Posterior vena cava (tissue), 2 donors: Measurements from ENCODE around the gene UNK. TPM values are rescaled to one million over a fixed set of nuclear protein-coding genes. Genes with fewer than 3 reads are reported as not detected.
"Not testable (repeated sequence)": the region's sequence is repeated elsewhere in the genome, so short reads cannot be mapped to it uniquely, and the experiment has no call there.

Source experiments
- DNase-seq: peaks from one replicate; pipeline ENCODE4 v3.0.0-alpha.2; 2020; ENCODE audit warnings: low spot score
- intact Hi-C, 2 donors: fragments of 100-400 bp; cut with DNase I; formaldehyde crosslinking; loops; one replicate each; pipeline versions ENCODE4 v1.14.1 to v1.14.2; 2022 to 2023
- total RNA-seq, 2 donors: library from RNA; stranded (reverse); fragmentation: NEBNext Ultra II Directional; extraction: Animal tissue kit (Norgen Biotek cat#: 25700); gene quantifications; one replicate each; pipeline ENCODE4 v1.2.1, GENCODE V29; 2021
- donor health status: DM: yes; HTN: yes; CAD: no.
- donor health status: DM: yes; HTN: yes; CAD: no.

The UNK gene
- total RNA-seq, 2 donors from 2014 or later, result 23.3 to 32.9 TPM

DNA sequence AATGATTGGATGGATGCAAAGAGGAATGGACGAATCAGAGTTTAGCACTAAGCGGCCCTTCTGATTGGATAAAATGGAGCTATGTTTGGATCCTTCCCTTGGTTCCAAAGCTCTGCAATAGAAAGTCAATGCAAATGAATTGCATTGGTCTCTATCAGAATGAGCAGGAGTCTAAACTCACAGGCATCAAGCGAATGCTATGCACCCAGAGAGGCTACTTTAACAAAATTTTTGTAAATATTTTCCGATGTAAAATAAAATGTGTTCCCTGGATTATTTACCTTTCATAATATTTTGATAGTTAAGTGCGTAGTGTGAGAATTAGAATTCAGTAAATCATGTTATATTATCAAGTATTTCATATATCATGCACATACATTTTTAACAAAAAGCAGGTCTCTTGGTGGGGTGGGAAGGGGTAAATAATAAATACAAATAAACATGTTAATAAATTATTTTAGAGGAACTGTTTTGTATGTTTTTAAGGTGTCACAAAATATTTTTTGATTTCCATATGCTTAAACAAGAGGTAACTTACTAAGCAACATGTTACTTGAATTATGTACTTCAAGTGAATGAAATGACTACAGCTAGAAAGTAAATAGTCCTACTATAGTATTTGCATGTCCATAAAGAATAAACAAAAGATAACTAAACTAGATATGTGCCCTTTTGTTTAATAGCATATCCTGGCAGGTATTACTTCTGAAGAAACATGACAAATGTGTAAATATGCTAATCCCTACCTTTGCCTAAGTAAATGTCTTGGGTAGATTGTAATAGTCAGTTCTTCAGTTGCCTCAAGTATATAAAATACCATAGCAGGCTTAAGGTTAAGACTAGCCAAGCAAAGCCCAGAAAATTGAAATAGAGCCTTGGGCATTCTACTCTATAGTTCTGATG, 4.4 kb upstream of the UNK start:
- no peak for DNase-seq
- intact Hi-C loops, result loop anchor here (5.0 to 10.0 kb wide), 2 partner anchors 97 to 895 kb away; partner anchors contain the start of gene TRIM47 (in 1 of the 2)

DNA sequence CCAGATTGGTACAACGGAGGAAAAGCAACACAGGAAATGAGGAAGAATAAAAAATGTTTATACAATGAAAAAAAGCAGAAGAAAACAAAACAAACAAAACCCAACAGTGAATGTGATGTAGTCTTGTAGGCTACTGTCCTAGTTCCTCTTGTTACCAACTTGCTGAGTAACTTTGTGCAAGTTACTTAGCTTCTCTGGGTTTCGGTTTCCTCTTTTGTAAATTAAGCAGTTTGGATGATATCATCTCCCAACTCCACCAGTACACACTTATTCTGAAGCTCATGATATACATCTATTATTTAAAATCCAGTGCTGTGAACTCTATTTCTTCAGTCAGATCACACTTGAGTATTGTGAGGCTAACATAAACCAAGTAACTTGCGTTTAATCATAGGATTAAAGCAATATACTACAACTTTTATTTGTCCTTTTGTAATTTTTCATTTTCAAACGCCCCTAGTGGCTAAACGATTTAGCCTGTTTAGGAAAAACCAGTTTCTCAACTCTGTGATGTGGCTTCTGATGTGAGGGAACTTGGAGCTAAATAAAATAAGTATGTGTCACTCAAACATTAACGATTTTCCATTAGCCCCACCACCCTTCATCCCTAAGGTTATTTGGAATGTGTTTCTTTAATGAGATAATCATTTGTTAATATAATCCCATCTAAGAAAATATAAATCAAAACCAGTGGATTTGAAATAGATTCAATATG, 1.4 kb upstream of the UNK start:
- intact Hi-C loops, result no loop called here
- no peak for DNase-seq

DNA sequence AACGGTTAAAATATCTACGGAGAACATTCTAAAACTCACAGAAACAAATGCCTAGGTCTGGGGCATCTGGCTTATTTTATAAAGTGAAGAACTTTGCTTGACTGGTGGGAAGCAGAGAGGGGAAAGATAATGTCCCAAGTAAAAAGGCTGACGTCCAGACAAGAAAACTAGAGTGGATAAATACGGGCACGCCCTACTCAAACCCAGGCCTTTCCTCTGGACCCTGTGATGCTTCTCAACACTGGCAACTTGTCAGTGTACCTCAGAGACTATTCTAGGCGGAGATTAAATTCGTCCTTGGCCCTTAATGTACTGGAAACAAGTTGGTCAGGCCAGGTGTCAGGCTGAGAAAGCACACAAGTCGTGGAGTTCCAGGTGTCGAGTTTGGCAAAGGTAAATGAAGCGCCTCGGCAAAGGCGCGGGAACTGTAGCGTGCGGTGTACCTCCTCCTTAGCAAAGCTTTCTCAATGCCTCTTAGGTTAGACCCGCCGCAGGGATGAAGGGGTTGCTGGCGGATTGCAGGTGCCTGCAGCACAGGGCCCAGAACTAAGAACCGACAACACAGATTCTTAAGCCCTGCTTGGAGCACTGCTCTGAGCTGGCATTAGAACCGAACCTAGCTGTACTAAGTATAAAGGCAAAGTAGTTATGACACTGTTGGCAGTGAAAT, 668 bp upstream of the UNK start:
- intact Hi-C loops, result no loop called here
- DNase-seq, result peak; percentile 85

DNA sequence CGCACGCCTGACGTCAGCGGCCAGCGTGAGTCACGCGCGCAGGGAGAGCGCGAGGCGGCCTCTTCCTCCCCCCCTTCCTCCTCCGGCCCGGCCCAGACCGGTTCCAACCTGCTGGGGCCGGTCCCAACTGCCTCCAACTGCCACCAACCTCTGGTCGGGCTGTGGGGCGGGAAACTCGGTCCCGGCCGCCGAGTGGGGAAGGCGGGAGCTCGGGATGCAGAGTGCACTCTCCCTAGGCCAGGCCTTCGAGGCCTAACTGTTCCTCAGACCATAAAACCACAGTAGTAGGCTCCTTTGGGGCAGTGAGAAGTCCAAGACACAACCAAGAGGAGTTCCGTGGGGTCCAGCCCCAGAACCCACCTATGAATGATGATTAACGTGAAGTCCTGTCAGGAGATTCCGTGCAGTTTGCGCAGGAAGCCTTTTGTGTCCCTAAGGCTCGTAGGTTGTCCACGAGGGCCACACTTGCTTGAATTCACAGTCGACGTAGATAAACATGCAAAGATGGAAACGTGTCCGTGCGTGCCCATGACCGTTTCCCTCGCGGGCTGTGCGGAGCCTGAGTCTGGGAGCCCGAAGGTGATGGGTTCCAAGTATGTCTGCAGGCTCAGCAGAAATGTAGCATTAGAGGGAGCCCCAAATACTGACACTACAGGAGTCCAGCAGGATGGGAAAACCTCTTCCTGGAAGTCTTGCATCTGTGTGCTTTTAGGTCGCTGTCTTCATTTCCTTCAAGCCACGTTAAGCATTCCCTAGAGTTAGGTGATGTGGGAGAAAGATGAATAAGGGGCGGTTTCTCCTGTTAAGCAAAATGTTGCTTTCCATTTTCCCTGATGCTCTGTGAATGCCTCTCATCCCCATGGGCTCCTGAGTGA, 647 bp downstream of the UNK start:
- peak; percentile 98 for DNase-seq
- intact Hi-C loops, result loop anchor here in 1 of 2 donors (5.0 kb wide), 1 partner anchor 42 kb away; no protein-coding TSS in a partner anchor

DNA sequence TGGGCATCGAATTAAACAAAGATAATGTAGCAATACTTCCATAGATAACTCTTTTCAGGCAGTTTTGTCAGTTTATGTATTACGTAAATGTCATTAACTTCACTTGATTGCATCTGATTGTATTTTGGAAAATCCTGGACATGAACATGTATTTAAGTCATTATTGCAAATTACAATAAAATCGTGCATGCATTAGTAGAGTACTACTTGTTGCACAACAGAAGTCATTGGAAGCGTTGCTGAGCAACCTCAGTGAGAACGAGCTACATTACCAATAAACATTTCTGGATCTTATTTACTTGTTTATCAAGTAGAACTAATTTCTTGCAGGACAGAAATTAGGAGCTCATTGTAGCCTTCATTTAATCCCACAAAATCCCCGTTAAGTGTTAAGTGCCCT, 6.6 kb downstream of the UNK start:
- intact Hi-C loops, result loop anchor here in 1 of 2 donors (5.0 kb wide), 1 partner anchor 46 kb away; no protein-coding TSS in a partner anchor
- DNase-seq, result no peak

DNA sequence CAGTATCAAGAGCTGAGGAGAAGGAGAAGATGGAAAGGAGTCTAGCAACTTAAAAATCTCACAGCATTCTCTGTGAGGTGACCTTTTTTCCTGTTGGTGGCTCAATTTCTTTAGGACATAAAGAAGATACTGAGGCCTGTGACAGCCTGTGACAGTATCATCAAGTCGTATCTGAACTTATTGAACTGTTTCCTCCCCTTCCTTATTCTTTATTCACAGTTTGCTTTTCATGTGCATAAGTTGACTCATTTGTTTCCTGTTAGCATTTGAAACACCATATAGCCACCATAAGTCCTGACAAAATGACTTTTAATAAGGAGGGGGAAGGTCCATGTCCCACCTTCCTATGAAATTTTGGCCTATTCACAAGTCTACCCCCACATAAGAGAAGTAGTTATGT, 8.9 kb downstream of the UNK start:
- intact Hi-C loops, result loop anchor here in 1 of 2 donors (5.0 kb wide), 1 partner anchor 44 kb away; no protein-coding TSS in a partner anchor
- DNase-seq, result no peak

DNA sequence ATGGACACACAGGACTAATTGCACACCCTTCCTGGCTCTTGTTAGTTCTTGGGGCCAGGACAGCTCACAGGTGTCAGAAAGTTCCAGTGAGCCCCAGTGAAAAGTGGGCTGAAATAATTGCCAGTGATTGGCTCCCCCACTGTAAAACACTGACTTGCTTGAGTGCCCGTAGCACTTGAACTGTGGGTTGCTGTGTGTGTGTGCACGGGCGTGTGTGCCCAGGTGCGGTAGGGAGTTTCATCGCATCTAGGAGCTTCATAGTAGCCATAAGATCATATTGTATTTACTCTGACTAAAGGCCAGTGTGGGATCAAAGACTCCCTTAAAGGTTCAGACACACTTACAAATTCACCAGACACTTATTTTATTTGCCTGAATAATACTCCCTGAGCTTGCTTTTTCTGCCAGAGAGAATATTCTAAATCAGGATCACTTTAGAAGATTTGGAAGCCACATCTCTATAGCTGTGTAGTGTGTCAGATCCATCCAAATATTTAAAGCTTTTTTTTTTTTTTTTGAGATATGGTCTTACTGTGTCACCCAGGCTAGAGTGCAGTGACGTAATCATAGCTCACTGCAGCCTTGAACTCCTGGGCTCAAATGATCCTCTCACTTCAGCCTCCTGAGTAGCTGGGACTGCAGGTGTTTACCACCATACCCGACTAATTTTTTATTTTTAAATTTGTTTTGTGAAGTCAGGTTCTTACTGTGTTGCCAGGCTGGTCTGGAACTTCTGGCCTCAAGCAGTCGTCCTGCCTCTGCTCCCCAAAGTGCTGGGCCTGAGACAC, 11.4 kb downstream of the UNK start:
- intact Hi-C loops, result no loop called here
- peak; percentile 26 for DNase-seq

DNA sequence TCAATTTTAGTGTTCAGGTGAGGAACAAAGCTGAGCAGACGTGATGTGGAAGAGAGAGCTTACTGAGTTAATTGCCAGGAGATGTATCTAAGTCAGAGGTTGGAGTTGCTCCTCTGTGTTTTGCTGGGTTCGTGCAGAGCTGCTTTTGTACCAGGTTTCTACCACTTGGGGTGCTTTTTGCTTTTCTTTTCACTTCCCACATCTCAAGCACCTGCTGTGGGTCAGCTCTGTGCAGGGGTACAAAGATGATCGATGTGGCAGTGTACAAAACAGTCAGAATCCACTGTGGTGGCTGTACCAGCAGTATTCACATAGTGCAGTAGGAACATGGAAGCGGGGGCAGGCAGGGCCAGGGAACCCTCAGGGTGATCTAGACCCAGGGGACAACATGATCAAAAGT, 14.8 kb downstream of the UNK start:
- DNase-seq, result peak; percentile 16
- intact Hi-C loops, result no loop called here

DNA sequence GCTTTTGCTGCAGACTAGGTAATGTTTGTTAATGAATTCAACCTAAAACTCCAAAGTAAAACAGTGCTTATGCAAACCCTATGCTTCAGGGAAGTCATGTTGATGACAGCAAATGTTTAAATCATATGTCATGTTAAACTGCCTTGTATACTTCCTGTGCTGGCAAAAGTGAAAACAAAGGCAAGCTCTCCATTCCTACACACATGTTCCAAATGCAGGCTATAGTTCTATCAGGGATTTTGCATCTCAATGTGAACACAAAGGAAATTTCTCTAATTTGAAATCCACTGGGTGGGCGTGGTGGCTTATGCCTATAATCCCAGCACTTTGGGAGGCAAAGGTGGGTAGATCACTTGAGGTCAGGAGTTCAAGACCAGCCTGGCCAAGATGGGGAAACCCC, 19.3 kb downstream of the UNK start:
- intact Hi-C loops, result no loop called here
- no peak for DNase-seq

DNA sequence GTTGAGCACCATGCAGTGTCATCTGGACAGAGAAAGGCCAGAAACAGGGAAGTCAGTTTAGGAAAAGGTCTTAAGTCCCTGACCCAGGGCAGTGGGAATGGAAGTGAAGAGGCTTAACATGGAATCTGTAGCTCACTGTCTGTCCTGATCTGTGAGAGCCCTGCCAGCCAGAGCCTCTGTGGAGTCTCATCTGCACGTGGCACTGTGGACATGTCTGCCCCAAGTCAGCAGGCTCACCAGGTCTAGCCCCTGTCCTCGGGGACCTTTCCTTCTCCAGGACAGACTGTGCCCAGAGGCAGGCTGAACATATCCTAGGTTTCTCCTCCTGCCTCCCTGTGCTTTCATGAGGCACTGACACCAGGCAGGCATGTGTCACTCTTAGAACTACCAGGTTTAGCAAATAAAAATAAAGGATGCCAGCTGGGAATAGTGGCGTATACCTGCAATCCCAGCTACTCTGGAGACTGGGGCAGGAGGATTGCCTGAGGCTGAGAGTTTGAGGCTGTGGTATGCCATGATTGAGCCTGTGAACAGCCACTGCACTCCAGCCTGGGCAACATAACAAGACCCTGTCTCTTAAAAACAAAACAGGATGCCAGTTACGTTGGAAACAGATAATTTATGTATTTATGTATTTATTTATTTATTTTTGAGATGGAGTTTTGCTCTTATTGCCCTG, 22.4 kb downstream of the UNK start:
- intact Hi-C loops, result no loop called here
- peak; percentile 57 for DNase-seq

DNA sequence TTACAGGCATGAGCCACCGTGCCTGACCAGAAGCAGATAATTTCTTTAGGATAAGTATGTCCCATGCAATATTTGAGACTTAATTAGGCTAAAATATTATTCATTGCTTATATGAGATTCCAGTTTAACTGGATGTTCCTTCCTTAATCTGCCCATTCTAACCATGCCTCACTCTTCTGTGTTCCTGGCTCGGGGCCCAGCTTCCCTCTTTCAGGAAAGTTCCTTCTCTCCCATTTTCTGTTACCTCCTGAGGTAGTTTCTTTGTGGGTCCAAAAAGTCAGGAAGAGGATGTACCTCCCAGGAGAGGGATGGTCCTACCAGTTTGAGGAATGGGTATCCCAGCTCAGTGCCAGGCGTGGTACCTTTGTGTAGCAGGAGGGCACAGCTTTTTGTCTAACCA, 23.3 kb downstream of the UNK start:
- intact Hi-C loops, result no loop called here
- DNase-seq, result peak; percentile 29

DNA sequence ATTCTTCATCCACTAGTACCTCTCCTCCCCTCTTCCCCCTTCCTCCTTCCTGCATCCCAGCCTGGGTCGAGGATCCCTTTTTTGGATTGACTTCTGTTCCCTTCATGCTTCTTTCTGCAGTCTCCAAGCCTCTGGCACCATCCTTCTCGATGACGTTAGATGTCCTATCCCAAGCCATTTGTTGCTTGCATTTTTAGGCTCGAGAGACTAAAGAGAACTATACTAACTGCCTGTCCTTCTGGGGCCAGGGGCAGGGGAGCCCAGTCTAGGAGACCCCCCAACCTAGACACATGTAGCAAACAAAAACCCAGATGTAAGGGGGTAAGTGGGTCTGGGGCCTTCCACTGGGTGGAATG, 23.9 kb downstream of the UNK start:
- intact Hi-C loops, result no loop called here
- no peak for DNase-seq

DNA sequence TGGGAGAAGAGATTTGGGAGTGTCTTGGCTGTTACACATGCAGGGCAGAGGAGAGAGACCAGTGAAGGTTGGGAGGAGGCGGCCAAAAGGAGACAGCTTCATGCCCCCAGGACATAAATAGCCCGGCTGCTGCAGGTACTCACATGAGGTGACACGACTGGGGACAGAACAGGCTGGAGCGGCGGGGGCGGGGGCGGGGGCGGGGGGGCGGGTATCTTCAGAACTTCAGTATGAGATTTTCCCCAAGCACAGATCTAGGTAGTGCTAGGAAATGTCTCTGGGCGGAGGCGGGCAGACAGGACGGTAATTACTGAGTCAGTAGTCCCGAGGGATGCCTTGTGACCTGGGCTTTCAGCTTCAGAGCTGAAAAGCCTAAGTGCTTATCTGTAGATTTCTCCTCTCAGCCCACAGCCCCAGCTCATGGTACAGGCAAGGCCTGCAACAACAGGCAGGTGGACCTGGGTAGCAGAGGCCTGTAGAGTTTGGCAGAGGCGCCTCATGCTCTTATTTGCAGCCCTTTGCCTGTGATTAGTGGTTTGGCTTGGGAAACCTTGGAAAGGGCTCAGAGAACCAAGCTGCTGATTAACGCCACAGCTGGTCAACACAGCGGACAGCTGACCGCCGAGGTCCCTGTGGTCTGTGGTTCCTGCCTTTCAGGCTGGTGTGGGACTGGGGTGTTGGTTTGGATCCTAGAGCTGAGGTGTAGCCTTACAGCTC, 24.5 kb downstream of the UNK start:
- DNase-seq, result peak; percentile 92
- intact Hi-C loops, result no loop called here

DNA sequence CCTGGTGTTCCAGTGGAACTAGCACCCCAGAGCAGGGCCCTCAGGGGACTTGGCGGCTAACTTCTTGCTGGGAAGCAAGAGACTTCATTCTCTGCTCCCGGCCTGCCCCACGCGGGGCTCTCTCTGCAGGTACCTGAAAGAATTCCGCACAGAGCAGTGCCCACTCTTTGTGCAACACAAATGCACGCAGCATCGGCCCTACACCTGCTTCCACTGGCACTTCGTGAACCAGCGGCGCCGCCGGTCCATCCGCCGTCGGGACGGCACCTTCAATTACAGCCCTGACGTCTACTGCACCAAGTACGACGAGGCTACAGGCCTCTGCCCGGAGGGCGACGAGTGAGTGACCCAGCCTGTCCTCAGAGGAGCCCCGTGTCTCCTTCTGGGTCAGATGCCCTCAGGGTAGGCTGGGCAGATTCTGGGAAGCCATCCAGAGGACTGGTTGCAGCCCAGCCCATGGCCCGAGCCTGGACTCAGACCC, 25.1 kb downstream of the UNK start:
- intact Hi-C loops, result no loop called here
- no peak for DNase-seq

DNA sequence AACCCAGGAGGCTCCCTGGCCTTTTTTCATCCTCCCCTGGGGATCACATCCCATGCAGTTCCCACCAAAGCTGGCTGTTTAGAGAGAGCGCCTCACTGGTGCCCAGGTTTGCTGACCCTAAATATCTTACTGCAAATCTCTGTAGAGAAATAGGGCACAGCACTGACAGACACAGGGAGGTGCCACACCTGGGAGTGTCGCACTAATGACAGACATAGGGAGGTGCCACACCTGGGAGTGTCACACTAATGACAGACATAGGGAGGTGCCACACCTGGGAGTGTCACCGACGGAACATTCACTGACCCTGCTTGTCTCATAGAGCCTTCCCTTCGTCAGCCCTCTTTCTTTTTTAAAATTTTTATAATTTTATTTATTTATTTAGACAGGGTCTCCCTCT, 25.6 kb downstream of the UNK start:
- DNase-seq, result peak; percentile 38
- intact Hi-C loops, result no loop called here

DNA sequence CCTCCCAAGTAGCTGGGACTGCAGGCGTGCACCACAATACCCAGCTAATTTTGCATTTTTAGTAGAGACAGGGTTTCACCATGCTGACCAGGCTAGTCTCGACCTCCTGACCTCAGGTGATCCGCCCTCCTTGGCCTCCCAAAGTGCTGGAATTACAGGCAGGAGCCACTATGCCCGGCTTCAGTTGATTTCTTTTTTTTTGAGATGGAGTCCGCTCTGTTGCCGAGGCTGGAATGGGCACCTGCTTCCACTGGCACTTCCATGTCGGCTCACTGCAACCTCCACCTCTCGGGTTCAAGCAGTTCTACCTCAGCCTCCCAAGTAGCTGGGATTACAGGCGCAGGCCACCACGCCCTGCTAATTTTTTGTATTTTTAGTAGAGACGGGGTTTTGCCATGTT, 26.1 kb downstream of the UNK start:
- DNase-seq, result peak; percentile 52
- intact Hi-C loops, result not testable (repeated sequence)

DNA sequence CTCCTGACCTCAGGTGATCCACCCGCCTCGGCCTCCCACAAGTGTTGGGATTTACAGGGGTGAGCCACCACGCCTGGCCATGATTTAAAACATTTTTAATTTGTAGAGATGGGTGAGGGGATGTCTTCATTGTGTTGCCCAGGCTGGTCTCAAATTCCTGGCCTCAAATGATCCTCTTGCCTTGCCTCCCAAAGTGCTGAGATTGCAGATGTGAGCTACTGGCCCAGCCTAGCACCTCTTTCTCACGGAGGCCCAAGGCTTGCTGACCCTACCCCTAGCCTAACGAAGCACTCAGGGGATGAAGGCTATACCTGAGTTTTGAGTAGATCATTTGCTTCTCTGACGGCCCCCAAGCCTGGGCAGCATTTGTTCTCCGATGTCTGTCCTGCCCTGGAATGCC, 26.6 kb downstream of the UNK start:
- DNase-seq, result peak; percentile 43
- intact Hi-C loops, result no loop called here
